CD4-positive, alpha-beta memory T cell (primary cell): ENCODE data around the gene KCNK2. TPM values are rescaled to one million over a fixed set of nuclear protein-coding genes. Genes with fewer than 3 reads are reported as not detected.

Experiments used
- CTCF ChIA-PET: fragments of 350-600 bp; sonication (Branson Sonifier 250); formaldehyde crosslinking; loops from one replicate; lab custom pipeline; 2021; ENCODE audit warnings: inconsistent platforms; ENCODE audit not compliant: partially characterized antibody; lab: Charles Lee
- POLR2A ChIA-PET: fragments of 350-600 bp; sonication (Branson Sonifier 250); formaldehyde crosslinking; loops from one replicate; lab custom pipeline; 2021; ENCODE audit not compliant: partially characterized antibody; lab: Charles Lee
- DNase-seq, 5 donors: peaks; one replicate each; pipeline versions ENCODE4 v3.0.0 to v3.0.0-alpha.2; 2020 to 2022; ENCODE audit warnings: mixed read lengths in 1 of 5
- H3K27ac ChIP-seq: one replicate; pipeline ENCODE4 v1.7.0; 2013; ENCODE audit warnings: low read depth, low read length
- H3K27me3 ChIP-seq: 2 replicates; pipeline ENCODE4 v1.7.0; 2013; ENCODE audit warnings: mild to moderate bottlenecking, low read length, moderate library complexity; ENCODE audit not compliant: insufficient read depth
- H3K36me3 ChIP-seq: 2 replicates; pipeline ENCODE4 v1.7.0; 2013; ENCODE audit warnings: mild to moderate bottlenecking, low read length, moderate library complexity; ENCODE audit not compliant: insufficient read depth
- H3K4me1 ChIP-seq: 2 replicates; pipeline ENCODE4 v1.7.0; 2013; ENCODE audit warnings: mild to moderate bottlenecking, low read length, moderate library complexity; ENCODE audit not compliant: insufficient read depth
- H3K4me3 ChIP-seq, 2 donors: one replicate each; pipeline ENCODE4 v1.7.0; 2013; ENCODE audit warnings: low read length in 2 of 2, mild to moderate bottlenecking in 1 of 2
- H3K9me3 ChIP-seq, 2 donors: one replicate each; pipeline ENCODE4 v1.7.0; 2013; ENCODE audit warnings: low read length in 2 of 2, control low read depth in 1 of 2; ENCODE audit not compliant: control insufficient read depth in 1 of 2
- H3K27ac Mint-ChIP-seq, 7 donors: one replicate each; pipeline ENCODE4 v1.8.0; 2020 to 2021; ENCODE audit warnings: mixed read lengths in 7 of 7, mild to moderate bottlenecking in 6 of 7, inconsistent platforms in 3 of 7, moderate library complexity in 3 of 7
- H3K27me3 Mint-ChIP-seq, 2 donors: one replicate each; pipeline ENCODE4 v1.8.0; 2020 to 2021; ENCODE audit warnings: mixed read lengths in 2 of 2
- H3K36me3 Mint-ChIP-seq, 2 donors: one replicate each; pipeline ENCODE4 v1.8.0; 2020 to 2021; ENCODE audit warnings: mixed read lengths in 2 of 2, inconsistent platforms in 1 of 2, mild to moderate bottlenecking in 1 of 2
- H3K4me1 Mint-ChIP-seq, 4 donors: one replicate each; pipeline ENCODE4 v1.8.0; 2020 to 2021; ENCODE audit warnings: mixed read lengths in 4 of 4, mild to moderate bottlenecking in 1 of 4
- H3K4me3 Mint-ChIP-seq, 8 donors: one replicate each; pipeline ENCODE4 v1.8.0; 2020 to 2021; ENCODE audit warnings: mixed read lengths in 8 of 8, mild to moderate bottlenecking in 7 of 8, moderate library complexity in 6 of 8, inconsistent platforms in 3 of 8
- H3K9me3 Mint-ChIP-seq, 8 donors: one replicate each; pipeline ENCODE4 v1.8.0; 2020 to 2021; ENCODE audit warnings: mixed read lengths in 8 of 8, mild to moderate bottlenecking in 5 of 8, inconsistent platforms in 3 of 8, moderate library complexity in 1 of 8
- intact Hi-C: fragments of 100-400 bp; cut with micrococcal nuclease; formaldehyde crosslinking; loops from one replicate; pipeline ENCODE4 v1.15.1; 2023
- polyA plus RNA-seq, 2 donors: library from polyadenylated mRNA; unstranded; fragments of 300-500 nt; fragmentation: Illumina TruSeq; gene quantifications; one replicate each; pipeline ENCODE4 v1.2.3, GENCODE V29; 2021
- total RNA-seq, 2 experiments: library from RNA; stranded (reverse); gene quantifications; one replicate each; pipeline ENCODE4 v1.2.3, GENCODE V29; 2021

Gene KCNK2
- total and polyA plus RNA-seq, 4 experiments from 2014 or later, result not detected

- H3K4me1 ChIP-seq, result no peaks in the 10 kb centered on the region
- Mint-ChIP-seq H3K27me3 (peaks cover 1% of the 10 kb centered on the region in 2 donors), H3K4me1 (no peaks in the 10 kb centered on the region), H3K27ac (no peak overlapping the region), H3K9me3 (peaks cover 0 to 7% (median 2%) of the 10 kb centered on the region in 8 donors), H3K36me3 (no peaks in the 10 kb centered on the region), H3K4me3 (no peak overlapping the region)
- no peaks in the 10 kb centered on the region for H3K36me3 ChIP-seq
- H3K27me3 ChIP-seq, result no peaks in the 10 kb centered on the region
- CTCF ChIA-PET, result no interaction called here
- DNase-seq, result no peak
- H3K27ac ChIP-seq, result no peak overlapping the region
- H3K9me3 ChIP-seq, result no peaks in the 10 kb centered on the region
- POLR2A ChIA-PET, result no interaction called here
- no peak overlapping the region for H3K4me3 ChIP-seq
- intact Hi-C loops, result no loop called here
These were observed 161.0 kb downstream of the KCNK2 start for GRCh38 chr1:215243345-215244054.

DNA sequence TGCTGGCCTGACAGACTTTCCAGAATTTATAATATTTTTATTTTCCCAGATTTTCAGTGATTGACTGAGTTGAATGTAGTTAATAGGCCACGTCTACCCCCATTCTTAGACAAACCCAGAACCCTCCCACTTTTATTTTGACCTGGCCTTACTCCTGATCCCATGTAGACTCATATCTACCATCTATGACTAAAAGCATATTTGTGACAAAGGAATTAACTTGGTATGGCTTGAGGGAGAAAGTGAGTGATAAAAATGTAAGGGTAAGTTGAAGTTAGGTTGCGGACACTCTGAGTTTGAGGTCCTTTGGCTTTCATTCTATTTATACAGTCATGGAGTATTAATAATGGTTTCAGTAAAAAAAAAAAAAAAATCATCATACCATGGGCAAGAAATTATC, 168.4 kb downstream of the KCNK2 start:
- Mint-ChIP-seq H3K4me3 (no peak overlapping the region), H3K27me3 (no peaks in the 10 kb centered on the region), H3K9me3 (peaks cover 0 to 8% (median 3%) of the 10 kb centered on the region in 8 donors), H3K4me1 (no peaks in the 10 kb centered on the region), H3K36me3 (no peaks in the 10 kb centered on the region), H3K27ac (no peak overlapping the region)
- H3K27me3 ChIP-seq, result no peaks in the 10 kb centered on the region
- ChIA-PET CTCF (no interaction called here), POLR2A (no interaction called here)
- H3K4me3 ChIP-seq, result no peak overlapping the region
- H3K27ac ChIP-seq, result no peak overlapping the region
- no peak for DNase-seq
- intact Hi-C loops, result no loop called here
- H3K9me3 ChIP-seq, result no peaks in the 10 kb centered on the region
- H3K4me1 ChIP-seq, result no peaks in the 10 kb centered on the region
- H3K36me3 ChIP-seq, result no peaks in the 10 kb centered on the region

DNA sequence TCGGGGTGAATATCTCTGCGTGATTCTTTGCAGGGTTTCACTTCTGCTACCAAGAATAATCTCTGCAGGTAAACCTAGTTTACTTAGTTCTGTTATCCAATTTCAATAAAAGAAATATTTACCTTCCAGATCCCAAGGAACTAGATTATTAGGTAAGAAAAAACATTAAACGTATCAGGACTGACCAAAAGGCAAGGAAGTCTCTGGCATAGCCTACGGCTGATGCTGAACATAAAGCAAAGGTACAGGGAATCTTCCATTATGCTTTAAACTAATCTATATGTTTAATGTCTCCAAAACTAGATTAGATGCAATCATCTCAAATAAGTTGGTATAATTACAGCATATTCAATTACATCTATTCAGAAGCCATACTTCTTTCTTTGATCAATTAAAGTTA, 168.9 kb downstream of the KCNK2 start:
- no peaks in the 10 kb centered on the region for H3K4me1 ChIP-seq
- H3K9me3 ChIP-seq, result no peaks in the 10 kb centered on the region
- no peak overlapping the region for H3K27ac ChIP-seq
- Mint-ChIP-seq H3K27me3 (no peaks in the 10 kb centered on the region), H3K36me3 (no peaks in the 10 kb centered on the region), H3K4me1 (no peaks in the 10 kb centered on the region), H3K4me3 (no peak overlapping the region), H3K9me3 (peaks cover 0 to 8% (median 3%) of the 10 kb centered on the region in 8 donors), H3K27ac (no peak overlapping the region)
- no peak overlapping the region for H3K4me3 ChIP-seq
- POLR2A ChIA-PET, result no interaction called here
- intact Hi-C loops, result no loop called here
- no peaks in the 10 kb centered on the region for H3K36me3 ChIP-seq
- CTCF ChIA-PET, result no interaction called here
- no peaks in the 10 kb centered on the region for H3K27me3 ChIP-seq
- DNase-seq, result no peak

DNA sequence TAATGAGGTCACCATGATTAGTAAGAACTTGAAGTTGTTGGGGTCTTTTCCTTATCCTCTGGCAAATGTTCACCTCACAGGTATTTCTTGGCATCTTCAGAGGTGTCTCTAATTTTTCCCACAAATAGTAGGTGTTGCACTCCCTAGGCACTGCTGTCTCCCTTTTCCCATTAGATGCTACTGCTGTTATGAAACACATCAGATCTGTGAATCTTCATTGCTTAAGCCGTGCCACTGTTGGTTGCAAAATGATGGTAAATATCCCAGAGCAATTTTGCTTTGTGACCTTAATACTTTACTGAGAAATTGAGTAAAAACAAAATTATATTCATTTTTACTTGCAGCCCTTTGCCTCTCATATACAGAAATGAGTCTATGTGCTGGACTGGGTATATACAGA, 169.6 kb downstream of the KCNK2 start:
- H3K36me3 Mint-ChIP-seq, result no peaks in the 10 kb centered on the region
- ChIA-PET CTCF (no interaction called here), POLR2A (no interaction called here)
- Histone ChIP-seq H3K4me3 (no peak overlapping the region), H3K27me3 (no peaks in the 10 kb centered on the region), H3K36me3 (no peaks in the 10 kb centered on the region), H3K27ac (no peak overlapping the region), H3K4me1 (no peaks in the 10 kb centered on the region), H3K9me3 (no peaks in the 10 kb centered on the region)
- no peak overlapping the region for H3K4me3 Mint-ChIP-seq
- intact Hi-C loops, result no loop called here
- H3K9me3 Mint-ChIP-seq, result peaks cover 0 to 8% (median 3%) of the 10 kb centered on the region in 8 donors
- no peak overlapping the region for H3K27ac Mint-ChIP-seq
- DNase-seq, result no peak
- no peaks in the 10 kb centered on the region for H3K27me3 Mint-ChIP-seq
- no peaks in the 10 kb centered on the region for H3K4me1 Mint-ChIP-seq

DNA sequence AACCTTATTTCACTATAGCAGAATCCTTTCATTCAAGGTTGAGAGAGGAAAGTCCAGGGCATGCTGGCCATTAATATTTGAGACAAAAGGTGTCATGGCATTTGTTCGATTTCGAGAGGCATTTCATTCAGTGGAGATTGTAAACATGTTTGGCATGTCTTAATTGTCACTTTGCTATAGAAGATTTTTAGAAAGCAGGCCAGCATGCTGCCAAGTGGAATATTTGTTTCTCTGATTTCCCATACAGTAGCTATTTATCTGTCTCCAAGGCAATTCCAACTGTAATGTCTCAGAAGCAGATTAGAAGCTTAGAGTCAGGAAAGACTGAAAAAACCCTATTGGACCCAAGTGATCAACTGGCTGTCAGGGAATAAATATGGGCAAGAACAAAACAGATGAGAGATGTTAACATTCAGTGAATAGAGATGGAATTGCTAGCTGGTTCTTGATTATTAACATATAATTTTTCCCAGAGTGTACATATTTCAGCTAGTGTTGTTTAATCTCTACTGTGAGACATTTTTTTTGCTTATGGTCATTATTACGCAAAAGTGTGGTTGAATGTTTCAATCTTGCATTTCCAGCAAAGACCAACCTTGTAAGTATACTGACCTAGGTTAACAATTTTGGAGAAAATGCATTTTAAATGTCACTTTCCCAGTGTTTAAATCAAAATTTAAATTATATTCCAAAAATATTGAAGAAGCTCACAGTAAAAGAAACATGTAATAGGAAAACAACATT, 174.6 kb downstream of the KCNK2 start:
- peaks cover 0 to 16% (median 2%) of the 10 kb centered on the region in 8 donors for H3K9me3 Mint-ChIP-seq
- peaks cover 0 to 1% of the 10 kb centered on the region in 2 donors for H3K27me3 Mint-ChIP-seq
- Histone ChIP-seq H3K36me3 (no peaks in the 10 kb centered on the region), H3K4me3 (no peak overlapping the region), H3K27ac (no peak overlapping the region), H3K27me3 (no peaks in the 10 kb centered on the region), H3K4me1 (no peaks in the 10 kb centered on the region), H3K9me3 (no peaks in the 10 kb centered on the region)
- H3K36me3 Mint-ChIP-seq, result no peaks in the 10 kb centered on the region
- intact Hi-C loops, result no loop called here
- POLR2A ChIA-PET, result interaction anchor here (0.6 kb wide), 1 partner anchor 60 kb away, joined by 3 read pairs; no protein-coding TSS in a partner anchor
- no peaks in the 10 kb centered on the region for H3K4me1 Mint-ChIP-seq
- no peak for DNase-seq
- H3K27ac Mint-ChIP-seq, result no peak overlapping the region
- no peak overlapping the region for H3K4me3 Mint-ChIP-seq
- CTCF ChIA-PET, result no interaction called here

GRCh38 chr1:215260711-215261110, 178.2 kb downstream of the KCNK2 start:
- Mint-ChIP-seq H3K27me3 (peaks cover 0 to 1% of the 10 kb centered on the region in 2 donors), H3K4me3 (no peak overlapping the region), H3K9me3 (peaks cover 0 to 16% (median 4%) of the 10 kb centered on the region in 8 donors), H3K4me1 (no peaks in the 10 kb centered on the region), H3K27ac (no peak overlapping the region), H3K36me3 (no peaks in the 10 kb centered on the region)
- H3K36me3 ChIP-seq, result no peaks in the 10 kb centered on the region
- H3K4me1 ChIP-seq, result no peaks in the 10 kb centered on the region
- H3K9me3 ChIP-seq, result no peaks in the 10 kb centered on the region
- no peak overlapping the region for H3K27ac ChIP-seq
- ChIA-PET POLR2A (no interaction called here), CTCF (no interaction called here)
- no peak for DNase-seq
- H3K4me3 ChIP-seq, result no peak overlapping the region
- H3K27me3 ChIP-seq, result no peaks in the 10 kb centered on the region
- intact Hi-C loops, result no loop called here

DNA sequence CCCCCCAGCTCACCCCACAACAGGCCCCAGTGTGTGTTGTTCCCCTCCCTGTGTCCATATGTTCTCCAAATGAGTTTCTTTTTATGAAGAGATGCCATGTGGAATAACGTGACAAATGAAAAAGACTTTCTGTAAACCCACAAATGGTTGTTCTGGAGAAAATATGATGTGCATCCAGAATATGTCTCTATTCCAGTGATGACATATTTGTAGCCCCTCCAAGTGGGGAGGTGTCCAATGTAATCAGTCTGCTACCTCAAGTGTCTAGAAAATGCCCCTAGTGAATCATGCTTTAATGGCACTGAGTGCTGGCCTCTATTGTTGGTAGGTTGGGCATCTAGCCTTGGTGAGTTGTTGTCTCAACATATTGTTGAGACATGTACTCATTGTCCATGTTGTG, 179.6 kb downstream of the KCNK2 start:
- intact Hi-C loops, result no loop called here
- no peak overlapping the region for H3K4me3 Mint-ChIP-seq
- Histone ChIP-seq H3K4me1 (no peaks in the 10 kb centered on the region), H3K27ac (no peak overlapping the region), H3K36me3 (no peaks in the 10 kb centered on the region), H3K27me3 (no peaks in the 10 kb centered on the region), H3K9me3 (no peaks in the 10 kb centered on the region), H3K4me3 (no peak overlapping the region)
- DNase-seq, result no peak
- no peak overlapping the region for H3K27ac Mint-ChIP-seq
- no peaks in the 10 kb centered on the region for H3K4me1 Mint-ChIP-seq
- CTCF ChIA-PET, result no interaction called here
- H3K36me3 Mint-ChIP-seq, result no peaks in the 10 kb centered on the region
- POLR2A ChIA-PET, result no interaction called here
- H3K27me3 Mint-ChIP-seq, result peaks cover 0 to 1% of the 10 kb centered on the region in 2 donors
- peaks cover 2 to 16% (median 4%) of the 10 kb centered on the region in 8 donors for H3K9me3 Mint-ChIP-seq
